Spleen (tissue), 7 donors: ENCODE measurements around the gene MACROD2.

Experiments
- POLR2A ChIP-seq, 3 donors: fragments of 450-650 bp; IDR thresholded peaks; one replicate each; pipeline ENCODE4 v1.5.1; 2017; ENCODE audit warnings: antibody characterized with exemption in 3 of 3, mild to moderate bottlenecking in 1 of 3
- POLR2AphosphoS5 ChIP-seq, 3 donors: sonication (generic); formaldehyde crosslinking; IDR thresholded peaks; one replicate each; pipeline ENCODE4 v1.5.1; 2017; ENCODE audit warnings: antibody characterized with exemption in 3 of 3
- TF ChIP-seq, protein P1 (sequence below), 11 experiments: fragments of 200-600 bp in 7 of 11; fragments of 450-650 bp in 4 of 11; sonication (generic) in 4 of 11; IDR thresholded peaks in 8 of 11; conservative IDR thresholded peaks in 3 of 11; 1 replicate in 7 of 11; 2 replicates in 4 of 11; pipeline versions ENCODE4 v1.4.0 to v1.8.0; 2016 to 2021; ENCODE audit warnings: antibody characterized with exemption in 11 of 11, inconsistent platforms in 4 of 11, mild to moderate bottlenecking in 1 of 11
- donor health status: DM: no; HTN: no; CAD: no; lungs with moderate emphysema.
- donor health status: DM: no; HTN: no; CAD: no.
- donor health status: DM: no; HTN: no; CAD: no.

DNA sequence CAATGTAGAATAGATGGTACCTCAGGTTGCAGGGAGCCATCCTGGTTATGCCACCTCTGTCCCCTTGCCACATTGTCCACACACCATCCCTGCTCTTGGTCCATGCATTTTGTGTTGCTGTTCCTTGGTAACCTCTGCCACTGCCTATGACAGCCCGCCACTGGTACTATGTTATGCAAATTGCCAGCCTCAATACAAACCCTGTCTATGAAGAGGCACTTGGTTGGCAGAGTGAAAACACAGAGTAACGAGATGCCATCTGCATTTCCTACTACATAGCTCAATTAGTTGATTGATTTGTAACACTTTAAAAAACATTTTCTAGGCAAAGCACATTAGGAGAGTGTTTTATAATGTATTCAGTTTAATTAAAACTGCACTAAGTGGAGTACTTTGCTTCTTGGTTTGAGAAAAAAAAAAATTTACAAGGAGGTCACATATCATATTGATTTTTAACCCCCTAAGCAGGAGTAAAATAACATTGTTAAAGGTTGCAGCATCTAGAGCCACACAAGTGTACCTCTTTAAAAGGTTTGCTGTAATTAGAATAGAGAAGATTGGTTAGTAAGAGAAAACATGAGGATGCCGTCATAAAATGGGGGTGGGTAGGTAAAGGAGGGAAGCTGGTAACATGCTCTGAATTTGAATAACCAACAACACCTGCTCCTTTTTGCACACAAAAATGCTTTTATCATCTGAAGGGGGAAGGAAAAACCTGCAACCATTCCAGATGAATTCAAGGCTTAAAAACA lies 1760.9 kb downstream of the MACROD2 start:
- no peak for TF ChIP-seq POLR2A (IDR thresholded peaks at IDR 0.05)
- TF ChIP-seq, protein P1, sequence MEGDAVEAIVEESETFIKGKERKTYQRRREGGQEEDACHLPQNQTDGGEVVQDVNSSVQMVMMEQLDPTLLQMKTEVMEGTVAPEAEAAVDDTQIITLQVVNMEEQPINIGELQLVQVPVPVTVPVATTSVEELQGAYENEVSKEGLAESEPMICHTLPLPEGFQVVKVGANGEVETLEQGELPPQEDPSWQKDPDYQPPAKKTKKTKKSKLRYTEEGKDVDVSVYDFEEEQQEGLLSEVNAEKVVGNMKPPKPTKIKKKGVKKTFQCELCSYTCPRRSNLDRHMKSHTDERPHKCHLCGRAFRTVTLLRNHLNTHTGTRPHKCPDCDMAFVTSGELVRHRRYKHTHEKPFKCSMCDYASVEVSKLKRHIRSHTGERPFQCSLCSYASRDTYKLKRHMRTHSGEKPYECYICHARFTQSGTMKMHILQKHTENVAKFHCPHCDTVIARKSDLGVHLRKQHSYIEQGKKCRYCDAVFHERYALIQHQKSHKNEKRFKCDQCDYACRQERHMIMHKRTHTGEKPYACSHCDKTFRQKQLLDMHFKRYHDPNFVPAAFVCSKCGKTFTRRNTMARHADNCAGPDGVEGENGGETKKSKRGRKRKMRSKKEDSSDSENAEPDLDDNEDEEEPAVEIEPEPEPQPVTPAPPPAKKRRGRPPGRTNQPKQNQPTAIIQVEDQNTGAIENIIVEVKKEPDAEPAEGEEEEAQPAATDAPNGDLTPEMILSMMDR (IDR thresholded peaks at IDR 0.05 in 8 of 11, conservative IDR thresholded peaks at IDR 0.05 in 3 of 11) = no peak
- no peak for TF ChIP-seq POLR2AphosphoS5 (IDR thresholded peaks at IDR 0.05)
